ENCODE results near the gene SMARCA2.
A peak's percentile ranks its signal among the peaks of the same experiment; 100 is the strongest.

Gene SMARCA2

DNA sequence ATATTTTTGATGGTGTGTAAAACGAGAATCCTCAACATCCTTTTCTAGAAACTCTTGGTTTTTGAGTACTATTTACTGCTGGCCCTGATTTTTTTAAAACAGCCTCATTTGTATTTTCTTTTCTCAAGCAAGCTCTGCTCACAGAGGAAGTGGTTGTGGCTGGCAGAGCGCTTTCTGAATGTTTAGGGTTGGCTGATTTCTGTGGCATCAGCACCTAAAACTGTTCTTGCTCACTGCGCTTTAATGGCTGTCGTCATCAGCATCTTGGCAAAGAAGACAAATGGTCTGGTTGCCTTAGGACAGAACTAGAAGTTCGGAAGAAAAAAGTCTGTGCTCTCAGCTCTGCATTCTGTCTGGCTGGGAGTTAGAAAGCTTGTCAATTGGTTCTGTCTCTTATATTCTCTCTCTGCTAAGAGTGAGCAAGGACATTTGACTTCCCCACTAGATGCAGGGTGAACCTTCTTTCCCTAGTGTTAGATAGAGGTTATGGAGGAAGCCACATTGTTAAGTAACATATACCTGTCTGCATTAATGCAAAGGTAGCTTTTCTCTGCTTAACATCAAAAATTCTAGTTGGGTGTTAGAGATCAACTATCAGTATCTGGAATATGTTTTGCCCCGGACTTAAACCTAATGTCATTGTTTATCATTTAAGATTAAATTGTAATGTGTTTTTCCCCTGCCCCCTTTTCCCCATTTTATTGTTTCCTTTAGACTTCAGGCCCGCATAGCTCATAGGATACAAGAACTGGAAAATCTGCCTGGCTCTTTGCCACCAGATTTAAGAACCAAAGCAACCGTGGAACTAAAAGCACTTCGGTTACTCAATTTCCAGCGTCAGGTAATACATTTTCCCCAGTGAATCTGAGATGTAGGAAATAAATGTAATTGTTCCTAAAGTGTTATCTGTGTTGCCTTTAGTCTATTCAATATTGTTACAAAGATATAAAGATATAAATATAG is 39.0 kb downstream of the SMARCA2 start:
- Histone ChIP-seq H3K27me3 (replicated peaks; ENCODE audit: control insufficient read depth, insufficient read depth, low read length, poor library complexity, severe bottlenecking) (no peaks in the 10 kb centered on the region), H3K36me3 (ENCODE audit: control insufficient read depth, insufficient read depth, low read length) (peaks cover 30% of the 10 kb centered on the region), H3K27ac (ENCODE audit: insufficient read depth, low read length, poor library complexity, severe bottlenecking) (peak overlapping the region; percentile 73), H3K4me3 (ENCODE audit: insufficient read depth, low read depth, low read length, poor library complexity, severe bottlenecking) (peak overlapping the region; percentile 16), H3K4me1 (ENCODE audit: control insufficient read depth, insufficient read depth, low read length, poor library complexity, severe bottlenecking) (peaks cover 23% of the 10 kb centered on the region), H3K9me3 (ENCODE audit: control insufficient read depth, low read length) (no peaks in the 10 kb centered on the region)
- DNase-seq, result peak; percentile 35 to 59 (median 55)

DNA sequence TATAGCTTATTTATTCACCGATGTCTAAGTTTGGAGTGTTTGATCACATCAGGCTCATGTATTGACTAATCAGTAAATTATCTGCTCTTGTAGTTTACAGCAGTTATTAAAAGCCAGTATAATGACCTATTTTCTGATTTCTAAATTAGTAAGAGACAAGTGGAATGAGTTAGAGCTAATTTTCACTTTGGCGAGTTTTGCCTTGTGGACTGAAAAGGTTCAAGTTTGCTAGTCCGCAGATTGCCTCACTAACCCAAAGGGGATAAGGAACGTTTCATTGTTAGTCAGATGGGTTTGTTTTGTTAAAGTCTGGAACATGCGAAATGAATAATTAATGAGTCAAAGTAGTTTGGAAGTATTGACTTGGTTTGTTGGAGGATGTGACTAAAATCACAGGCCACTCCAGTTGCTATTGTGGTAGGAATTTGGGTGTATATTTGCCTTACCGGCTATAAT is 40.1 kb downstream of the SMARCA2 start:
- Histone ChIP-seq H3K27ac (ENCODE audit: insufficient read depth, low read length, poor library complexity, severe bottlenecking) (peak overlapping the region; percentile 73), H3K4me3 (ENCODE audit: insufficient read depth, low read depth, low read length, poor library complexity, severe bottlenecking) (no peak overlapping the region), H3K9me3 (ENCODE audit: control insufficient read depth, low read length) (no peaks in the 10 kb centered on the region), H3K27me3 (replicated peaks; ENCODE audit: control insufficient read depth, insufficient read depth, low read length, poor library complexity, severe bottlenecking) (no peaks in the 10 kb centered on the region), H3K36me3 (ENCODE audit: control insufficient read depth, insufficient read depth, low read length) (peaks cover 38% of the 10 kb centered on the region), H3K4me1 (ENCODE audit: control insufficient read depth, insufficient read depth, low read length, poor library complexity, severe bottlenecking) (peaks cover 23% of the 10 kb centered on the region)
- DNase-seq, result no peak

DNA sequence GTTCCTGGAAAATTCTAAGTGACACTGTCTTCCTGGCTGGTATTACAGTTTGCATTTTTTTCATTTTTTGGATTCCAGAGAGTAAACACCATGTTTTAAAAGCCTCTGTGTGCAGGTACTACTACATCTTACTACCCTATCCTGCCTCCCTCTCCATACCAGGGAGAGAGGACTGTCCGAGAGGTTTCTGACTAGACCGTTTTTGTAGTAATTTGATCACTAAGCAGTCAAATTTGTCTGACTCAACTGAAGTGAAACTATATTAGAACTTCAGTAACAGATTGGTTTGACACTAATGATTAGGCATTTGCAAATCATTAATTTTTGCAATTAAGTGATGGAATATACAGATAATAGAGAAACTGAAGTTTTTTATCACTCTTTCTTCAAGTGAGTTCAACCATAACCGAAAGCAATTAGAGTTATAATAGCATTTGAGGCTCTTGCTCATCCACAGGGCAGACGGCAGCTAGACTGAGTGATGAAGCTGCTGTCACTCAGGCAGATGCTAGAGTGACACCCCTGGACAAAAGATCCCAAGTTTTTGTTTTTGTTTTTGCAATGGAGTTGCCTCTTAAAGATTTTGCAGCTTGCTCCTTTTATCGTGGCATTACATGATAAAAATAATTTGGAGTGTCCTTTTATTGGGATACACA is 44.3 kb downstream of the SMARCA2 start:
- DNase-seq, result no peak
- Histone ChIP-seq H3K4me3 (ENCODE audit: insufficient read depth, low read depth, low read length, poor library complexity, severe bottlenecking) (no peak overlapping the region), H3K9me3 (ENCODE audit: control insufficient read depth, low read length) (no peaks in the 10 kb centered on the region), H3K4me1 (ENCODE audit: control insufficient read depth, insufficient read depth, low read length, poor library complexity, severe bottlenecking) (peaks cover 9% of the 10 kb centered on the region), H3K27me3 (replicated peaks; ENCODE audit: control insufficient read depth, insufficient read depth, low read length, poor library complexity, severe bottlenecking) (no peaks in the 10 kb centered on the region), H3K27ac (ENCODE audit: insufficient read depth, low read length, poor library complexity, severe bottlenecking) (no peak overlapping the region), H3K36me3 (ENCODE audit: control insufficient read depth, insufficient read depth, low read length) (peaks cover 52% of the 10 kb centered on the region)

DNA sequence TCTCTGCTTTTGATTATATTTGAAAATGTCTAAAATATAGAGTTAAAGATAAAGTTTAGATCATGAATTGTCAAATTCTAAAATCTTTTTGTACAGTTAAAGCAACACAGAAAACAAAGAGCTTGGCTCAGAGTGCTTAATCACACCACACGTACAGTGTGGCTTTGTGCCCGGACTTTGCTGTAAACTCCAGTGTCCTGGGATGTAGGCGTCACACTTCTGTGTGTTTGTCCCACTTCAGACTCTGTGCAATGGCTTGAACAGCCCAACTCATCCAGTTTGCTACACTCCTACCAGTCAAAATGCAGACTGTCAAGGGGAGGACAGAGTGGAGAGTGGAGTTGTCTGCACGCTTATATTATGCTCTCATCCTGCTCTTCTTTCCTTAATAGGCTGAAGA is 45.3 kb downstream of the SMARCA2 start:
- peaks cover 1% of the 10 kb centered on the region for H3K4me1 ChIP-seq (ENCODE audit: control insufficient read depth, insufficient read depth, low read length, poor library complexity, severe bottlenecking)
- peaks cover 55% of the 10 kb centered on the region for H3K36me3 ChIP-seq (ENCODE audit: control insufficient read depth, insufficient read depth, low read length)
- H3K27ac ChIP-seq (ENCODE audit: insufficient read depth, low read length, poor library complexity, severe bottlenecking), result no peak overlapping the region
- H3K4me3 ChIP-seq (ENCODE audit: insufficient read depth, low read depth, low read length, poor library complexity, severe bottlenecking), result no peak overlapping the region
- DNase-seq, result no peak
- no peaks in the 10 kb centered on the region for H3K27me3 ChIP-seq (replicated peaks; ENCODE audit: control insufficient read depth, insufficient read depth, low read length, poor library complexity, severe bottlenecking)
- no peaks in the 10 kb centered on the region for H3K9me3 ChIP-seq (ENCODE audit: control insufficient read depth, low read length)

DNA sequence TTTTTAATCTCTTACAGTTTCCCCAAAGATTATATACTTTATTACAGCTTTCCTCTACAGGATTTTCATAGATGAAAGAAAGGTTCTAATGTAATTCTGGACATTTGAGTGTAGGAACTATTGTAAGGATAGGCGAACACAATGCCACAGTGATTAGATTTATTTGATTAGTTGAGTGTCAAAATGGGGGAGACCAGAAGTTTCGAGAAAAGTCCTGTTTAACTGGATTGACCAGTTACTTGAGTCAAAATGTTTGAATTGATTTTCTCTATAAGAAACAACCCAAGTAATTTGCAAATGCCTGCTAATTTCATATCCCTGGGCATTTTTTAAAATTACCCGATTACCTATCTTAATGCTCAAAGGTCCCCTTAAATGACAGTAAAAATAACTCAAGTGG is 50.6 kb downstream of the SMARCA2 start:
- H3K27me3 ChIP-seq (replicated peaks; ENCODE audit: control insufficient read depth, insufficient read depth, low read length, poor library complexity, severe bottlenecking), result no peaks in the 10 kb centered on the region
- no peak for DNase-seq
- no peaks in the 10 kb centered on the region for H3K4me1 ChIP-seq (ENCODE audit: control insufficient read depth, insufficient read depth, low read length, poor library complexity, severe bottlenecking)
- H3K27ac ChIP-seq (ENCODE audit: insufficient read depth, low read length, poor library complexity, severe bottlenecking), result no peak overlapping the region
- no peaks in the 10 kb centered on the region for H3K9me3 ChIP-seq (ENCODE audit: control insufficient read depth, low read length)
- H3K4me3 ChIP-seq (ENCODE audit: insufficient read depth, low read depth, low read length, poor library complexity, severe bottlenecking), result no peak overlapping the region
- peaks cover 38% of the 10 kb centered on the region for H3K36me3 ChIP-seq (ENCODE audit: control insufficient read depth, insufficient read depth, low read length)

DNA sequence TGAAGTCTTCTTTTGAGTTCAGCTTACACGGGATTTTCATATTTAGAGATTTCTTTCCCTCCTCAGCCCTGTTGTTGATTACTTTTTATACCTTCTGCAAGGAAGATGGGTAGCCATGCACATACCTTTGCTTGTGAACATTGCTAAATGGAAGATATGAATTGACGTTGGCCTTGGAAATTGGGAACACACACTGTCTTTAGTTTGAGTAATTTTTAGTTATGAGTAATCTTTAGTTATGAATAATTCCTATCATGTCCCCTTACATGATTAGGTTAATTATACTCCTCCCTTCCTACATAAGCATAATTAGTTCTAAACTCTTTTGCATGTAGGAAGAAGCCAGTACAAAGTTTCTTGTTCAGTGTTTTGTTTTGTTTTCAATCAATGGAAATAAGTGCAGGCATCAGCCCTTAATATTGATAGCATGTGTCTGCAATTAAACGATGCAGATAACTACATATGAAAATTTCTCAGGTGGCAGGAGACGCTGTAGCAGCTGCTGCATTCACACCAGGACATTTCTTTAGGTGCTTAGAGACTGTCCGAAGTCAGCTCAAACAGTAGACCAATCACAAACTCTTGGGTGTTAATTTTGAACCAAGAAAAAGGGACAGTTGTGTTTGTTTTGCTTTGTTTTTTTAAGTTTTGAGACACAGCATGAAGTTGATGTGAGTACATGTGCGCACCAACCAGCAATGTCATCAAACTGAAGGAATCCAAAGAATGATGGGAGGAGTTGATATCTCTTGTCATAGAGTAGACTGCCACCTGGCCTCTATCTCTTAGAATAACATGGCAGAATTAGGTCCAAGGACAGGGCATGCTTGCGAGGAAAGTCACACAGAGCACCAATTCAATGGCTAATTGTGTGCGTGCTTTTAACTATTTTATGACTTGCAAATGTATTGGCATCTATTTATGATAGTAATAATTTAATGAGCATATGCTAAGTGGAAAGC is 51.4 kb downstream of the SMARCA2 start:
- H3K9me3 ChIP-seq (ENCODE audit: control insufficient read depth, low read length), result no peaks in the 10 kb centered on the region
- H3K36me3 ChIP-seq (ENCODE audit: control insufficient read depth, insufficient read depth, low read length), result peaks cover 39% of the 10 kb centered on the region
- H3K4me3 ChIP-seq (ENCODE audit: insufficient read depth, low read depth, low read length, poor library complexity, severe bottlenecking), result no peak overlapping the region
- DNase-seq, result no peak
- no peaks in the 10 kb centered on the region for H3K27me3 ChIP-seq (replicated peaks; ENCODE audit: control insufficient read depth, insufficient read depth, low read length, poor library complexity, severe bottlenecking)
- H3K27ac ChIP-seq (ENCODE audit: insufficient read depth, low read length, poor library complexity, severe bottlenecking), result no peak overlapping the region
- H3K4me1 ChIP-seq (ENCODE audit: control insufficient read depth, insufficient read depth, low read length, poor library complexity, severe bottlenecking), result no peaks in the 10 kb centered on the region

DNA sequence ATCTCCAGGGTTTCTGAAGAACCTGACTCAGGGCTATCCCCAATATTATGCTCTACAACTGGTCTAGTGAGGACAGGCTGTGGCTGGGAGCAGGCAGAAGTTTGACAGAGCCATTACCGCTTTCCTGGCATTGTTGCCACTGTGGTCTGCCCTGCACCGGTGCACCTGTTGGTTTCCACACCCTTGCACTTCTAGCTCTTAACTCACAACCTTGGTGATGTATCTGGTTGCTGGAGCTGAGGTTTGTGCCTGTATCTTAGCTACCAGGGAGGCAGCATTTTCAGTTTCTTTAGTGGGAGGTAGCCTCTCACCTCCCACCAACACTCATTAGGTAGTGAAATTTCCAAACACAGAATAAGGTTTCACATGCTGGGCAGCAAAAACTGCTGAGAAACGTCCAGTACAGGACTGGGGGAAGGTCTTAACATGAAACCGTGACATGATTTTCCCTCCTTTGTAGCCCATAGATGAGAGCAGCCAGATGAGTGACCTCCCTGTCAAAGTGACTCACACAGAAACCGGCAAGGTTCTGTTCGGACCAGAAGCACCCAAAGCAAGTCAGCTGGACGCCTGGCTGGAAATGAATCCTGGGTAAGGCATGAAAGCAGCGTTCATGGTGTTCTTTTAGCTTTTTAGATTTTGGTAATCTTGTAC is 57.7 kb downstream of the SMARCA2 start:
- peaks cover 81% of the 10 kb centered on the region for H3K36me3 ChIP-seq (ENCODE audit: control insufficient read depth, insufficient read depth, low read length)
- no peak overlapping the region for H3K4me3 ChIP-seq (ENCODE audit: insufficient read depth, low read depth, low read length, poor library complexity, severe bottlenecking)

DNA sequence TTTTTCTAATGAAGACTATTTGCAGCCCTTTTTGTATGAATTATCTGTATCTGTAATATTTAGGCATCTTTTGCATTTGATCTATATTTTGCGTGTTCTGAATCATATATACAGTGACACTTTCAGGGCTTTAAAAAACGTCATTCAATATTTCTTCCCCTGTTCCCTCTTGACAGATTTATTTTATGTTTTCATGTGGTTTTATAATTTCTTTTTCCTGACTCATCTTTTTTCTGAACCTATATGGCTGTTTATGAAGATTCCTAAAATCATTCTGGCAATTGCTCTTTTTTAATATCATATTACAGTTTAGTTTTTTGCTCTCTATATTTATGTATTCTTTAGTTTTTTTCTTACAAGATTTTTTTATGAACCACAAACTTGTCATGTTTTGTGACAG is 67.6 kb downstream of the SMARCA2 start:
- Histone ChIP-seq H3K9me3 (ENCODE audit: control insufficient read depth, low read length) (no peaks in the 10 kb centered on the region), H3K4me1 (ENCODE audit: control insufficient read depth, insufficient read depth, low read length, poor library complexity, severe bottlenecking) (no peaks in the 10 kb centered on the region), H3K27ac (ENCODE audit: insufficient read depth, low read length, poor library complexity, severe bottlenecking) (no peak overlapping the region), H3K4me3 (ENCODE audit: insufficient read depth, low read depth, low read length, poor library complexity, severe bottlenecking) (no peak overlapping the region), H3K27me3 (replicated peaks; ENCODE audit: control insufficient read depth, insufficient read depth, low read length, poor library complexity, severe bottlenecking) (no peaks in the 10 kb centered on the region), H3K36me3 (ENCODE audit: control insufficient read depth, insufficient read depth, low read length) (peaks cover 80% of the 10 kb centered on the region)
- DNase-seq, result no peak

More for the DNA sequence above, 57.7 kb downstream of the SMARCA2 start:
- Histone ChIP-seq H3K27me3 (replicated peaks; ENCODE audit: control insufficient read depth, insufficient read depth, low read length, poor library complexity, severe bottlenecking) (no peaks in the 10 kb centered on the region), H3K4me1 (ENCODE audit: control insufficient read depth, insufficient read depth, low read length, poor library complexity, severe bottlenecking) (no peaks in the 10 kb centered on the region), H3K27ac (ENCODE audit: insufficient read depth, low read length, poor library complexity, severe bottlenecking) (no peak overlapping the region), H3K9me3 (ENCODE audit: control insufficient read depth, low read length) (no peaks in the 10 kb centered on the region)
- no peak for DNase-seq

DNA sequence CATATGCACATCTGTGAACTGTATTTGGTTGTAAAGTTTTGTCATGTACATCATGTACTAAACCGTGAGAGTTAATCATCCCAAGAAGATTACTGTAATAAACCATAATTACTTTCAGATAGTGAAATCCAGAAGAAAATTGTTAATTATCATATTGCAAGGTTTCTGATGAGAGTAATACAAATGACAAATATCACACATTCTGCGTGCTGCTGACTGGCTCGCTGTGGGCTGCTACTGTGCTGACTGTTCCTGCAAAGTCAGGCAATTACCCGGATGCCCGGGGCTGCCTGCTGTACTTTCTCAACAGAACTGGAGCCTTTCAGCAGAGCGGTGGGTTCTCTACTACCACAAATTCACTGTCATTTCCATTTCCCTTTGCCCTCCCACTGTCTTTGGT is 68.3 kb downstream of the SMARCA2 start:
- no peak overlapping the region for H3K4me3 ChIP-seq (ENCODE audit: insufficient read depth, low read depth, low read length, poor library complexity, severe bottlenecking)
- no peaks in the 10 kb centered on the region for H3K9me3 ChIP-seq (ENCODE audit: control insufficient read depth, low read length)
- peaks cover 78% of the 10 kb centered on the region for H3K36me3 ChIP-seq (ENCODE audit: control insufficient read depth, insufficient read depth, low read length)
- no peaks in the 10 kb centered on the region for H3K27me3 ChIP-seq (replicated peaks; ENCODE audit: control insufficient read depth, insufficient read depth, low read length, poor library complexity, severe bottlenecking)
- H3K27ac ChIP-seq (ENCODE audit: insufficient read depth, low read length, poor library complexity, severe bottlenecking), result no peak overlapping the region
- H3K4me1 ChIP-seq (ENCODE audit: control insufficient read depth, insufficient read depth, low read length, poor library complexity, severe bottlenecking), result no peaks in the 10 kb centered on the region
- DNase-seq, result no peak

Data from effector memory CD4-positive, alpha-beta T cell (primary cell).